NCI-H524 (cell line): ENCODE results near the gene PRSS3.
"Not testable (repeated sequence)": the region's sequence is repeated elsewhere in the genome, so short reads cannot be mapped to it uniquely, and the experiment has no call there.

Experiments used
- DNase-seq, 2 experiments: peaks; one replicate each; lab custom pipeline; 2025; lab: John Stamatoyannopoulos, UW

PRSS3 gene

GRCh38 chr9:33818167-33818846 is 22.9 kb downstream of the PRSS3 start:
- peak in 1 of 2 experiments; percentile 36 for DNase-seq

DNA sequence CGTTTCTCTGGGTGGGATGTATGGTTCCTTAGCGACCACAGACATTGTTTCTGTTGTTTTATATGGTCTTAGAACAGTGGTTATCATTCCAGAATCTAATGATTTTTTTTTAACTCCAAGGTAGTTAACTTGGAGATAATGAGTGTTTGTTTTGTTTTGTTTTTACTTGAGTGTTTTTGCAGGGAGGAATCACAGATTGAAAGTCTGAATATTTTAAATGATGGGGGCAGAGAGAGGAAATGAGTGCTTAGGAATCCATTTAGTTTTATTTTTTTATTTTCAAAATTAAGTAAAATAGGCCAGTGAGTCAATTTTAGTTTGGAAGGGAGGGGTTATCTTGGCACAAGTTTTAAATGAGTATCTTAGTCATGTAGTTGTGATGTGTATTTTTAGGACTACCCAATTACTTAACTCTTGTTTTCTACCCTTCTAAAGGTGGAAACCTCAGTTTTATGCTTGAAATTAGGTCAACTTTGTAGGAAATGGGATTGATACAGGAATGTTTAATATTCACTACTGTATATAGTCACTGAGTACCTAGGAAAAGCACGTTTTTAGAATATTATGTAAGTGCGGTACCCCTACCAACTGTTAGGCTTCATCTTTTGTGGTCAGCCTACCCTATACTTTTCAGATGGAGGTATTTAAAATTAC is 23.6 kb downstream of the PRSS3 start:
- DNase-seq, result no peak

GRCh38 chr9:33820231-33820745 is 24.9 kb downstream of the PRSS3 start:
- DNase-seq, result no peak

DNA sequence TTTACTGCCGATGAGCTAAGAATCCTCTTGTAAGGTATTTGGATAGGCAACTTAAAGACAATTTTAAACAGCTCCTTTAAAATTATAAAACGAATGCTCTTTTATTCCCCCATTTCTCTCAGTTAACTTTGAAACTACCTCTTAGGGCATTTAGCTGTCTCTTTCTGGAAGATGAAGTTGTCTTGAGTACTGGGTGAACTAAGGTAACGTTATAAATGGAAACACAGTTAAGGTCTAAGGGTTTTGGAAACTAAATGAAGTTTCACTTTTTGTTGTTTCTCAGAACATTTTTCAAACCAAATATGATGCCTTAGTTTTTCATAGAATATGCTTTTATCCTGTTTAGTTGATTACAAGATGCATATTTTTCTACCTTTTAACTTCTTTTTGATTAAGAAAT is 28.4 kb downstream of the PRSS3 start:
- no peak for DNase-seq

DNA sequence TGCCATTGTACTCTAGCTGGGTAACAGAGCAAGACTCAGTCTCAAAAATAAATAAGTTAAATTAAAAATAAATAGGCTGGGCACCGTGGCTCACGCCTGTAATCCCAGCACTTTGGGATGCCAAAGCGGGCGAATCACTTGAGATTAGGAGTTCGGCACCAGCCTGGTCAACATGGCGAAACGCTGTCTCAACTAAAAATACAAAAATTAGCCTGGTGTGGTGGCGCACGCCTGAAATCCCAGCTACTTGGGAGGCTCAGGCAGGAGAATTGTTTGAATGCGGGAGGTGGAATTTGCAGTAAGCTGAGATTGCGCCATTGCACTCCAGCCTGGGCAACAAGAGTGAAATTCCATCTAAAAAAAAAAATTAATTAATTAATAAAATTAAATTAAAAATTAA is 31.9 kb downstream of the PRSS3 start:
- not testable (repeated sequence) for DNase-seq

DNA sequence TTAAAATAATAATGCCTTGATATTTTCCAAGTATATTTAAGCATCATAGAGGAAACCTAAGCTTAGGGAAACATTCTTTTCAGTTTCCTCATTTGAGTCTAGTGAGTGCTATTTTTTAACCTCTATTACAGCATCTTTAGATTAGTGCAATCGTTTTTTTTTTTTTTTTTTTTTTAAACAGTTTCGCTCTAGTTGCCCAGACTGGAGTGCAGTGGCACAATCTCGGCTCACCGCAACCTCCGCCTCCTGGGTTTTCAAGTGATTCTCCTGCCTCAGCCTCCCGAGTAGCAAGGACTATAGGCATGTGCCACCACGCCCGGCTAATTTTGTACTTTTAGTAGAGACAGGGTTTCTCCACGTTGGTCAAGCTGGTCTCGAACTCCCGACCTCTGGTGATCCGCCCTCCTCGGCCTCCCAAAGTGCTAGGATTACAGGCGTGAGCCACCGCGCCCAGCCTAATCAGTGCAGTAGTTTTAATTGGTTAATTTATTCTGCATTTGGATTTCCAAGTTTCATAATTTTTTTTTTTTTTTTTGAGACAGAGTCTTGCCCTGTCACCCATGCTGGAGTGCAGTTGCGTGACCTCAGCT is 34.4 kb downstream of the PRSS3 start:
- not testable (repeated sequence) for DNase-seq

- no peak for DNase-seq
Measured at GRCh38 chr9:33835625-33836260, 40.4 kb downstream of the PRSS3 start.

GRCh38 chr9:33836261-33836660 is 40.9 kb downstream of the PRSS3 start:
- DNase-seq, result not testable (repeated sequence)

DNA sequence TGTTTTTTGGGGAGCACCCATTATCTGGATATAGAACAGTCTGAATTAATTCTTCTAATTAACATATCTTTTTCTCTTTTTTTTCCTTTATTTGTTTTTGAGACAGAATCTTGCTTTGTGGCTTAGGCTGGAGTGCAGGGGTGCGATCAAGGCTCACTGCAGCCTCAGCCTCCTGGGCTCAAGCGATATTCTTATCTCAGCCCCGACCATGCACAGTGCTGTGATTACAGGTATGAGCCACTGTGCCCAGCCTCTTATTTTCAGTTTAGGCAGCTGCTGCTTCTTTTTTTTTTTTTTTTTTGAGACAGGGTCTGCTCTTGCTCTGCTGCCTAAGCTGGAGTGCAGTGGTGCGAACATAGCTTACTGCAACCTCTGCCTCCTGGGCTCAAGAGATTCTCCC is 41.8 kb downstream of the PRSS3 start:
- DNase-seq, result no peak

- no peak for DNase-seq
Measured at GRCh38 chr9:33840381-33840780, 45.0 kb downstream of the PRSS3 start.

DNA sequence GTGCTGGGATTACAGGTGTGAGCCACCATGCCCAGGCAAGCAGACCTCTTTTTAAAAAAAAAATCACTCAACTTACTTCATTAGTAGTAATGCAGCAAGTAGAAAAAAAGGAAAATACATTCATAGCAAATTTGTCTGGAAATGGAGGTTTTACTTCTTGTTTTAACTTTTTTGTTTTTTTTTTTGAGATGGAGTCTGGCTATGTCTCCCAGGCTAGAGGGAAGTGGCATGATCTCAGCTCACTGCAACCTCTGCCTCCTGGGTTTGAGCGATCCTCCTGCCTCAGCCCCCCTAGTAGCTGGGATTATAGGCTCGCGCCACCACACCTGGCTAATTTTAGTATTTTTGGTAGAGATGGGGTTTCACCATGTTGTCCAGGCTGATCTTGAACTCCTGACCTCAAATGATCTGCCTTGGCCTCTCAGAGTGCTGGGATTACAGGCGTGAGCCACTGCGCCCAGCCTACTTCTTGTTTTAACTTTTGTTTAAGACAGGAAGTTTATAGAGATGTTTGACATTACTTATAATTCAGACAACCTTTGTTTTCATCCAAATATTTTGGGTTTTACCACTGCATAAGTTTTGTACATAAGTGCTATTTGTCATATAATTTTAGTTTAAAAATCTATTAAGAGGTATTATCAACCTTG is 48.1 kb downstream of the PRSS3 start:
- DNase-seq, result no peak

GRCh38 chr9:33846231-33846630 is 50.9 kb downstream of the PRSS3 start:
- no peak for DNase-seq

DNA sequence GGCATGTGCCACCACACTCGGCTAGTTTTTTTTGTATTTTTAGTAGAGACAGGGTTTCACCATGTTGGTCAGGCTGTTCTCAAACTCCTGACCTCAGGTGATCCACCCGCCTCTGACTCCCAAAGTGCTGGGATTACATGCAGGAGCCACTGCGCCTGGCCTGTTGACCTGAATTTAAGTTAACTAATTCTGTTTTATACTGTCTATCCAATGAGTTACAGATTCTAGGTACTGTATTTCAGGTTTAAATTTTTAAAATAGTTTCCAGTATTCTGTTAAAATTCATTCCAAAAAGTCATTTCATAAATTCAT is 52.5 kb downstream of the PRSS3 start:
- DNase-seq, result not testable (repeated sequence)
